CD14-positive monocyte (primary cell): Measurements from ENCODE around the gene NDE1. TPM values are rescaled to one million over a fixed set of nuclear protein-coding genes. Genes with fewer than 3 reads are reported as not detected.
A peak's percentile ranks its signal among the peaks of the same experiment; 100 is the strongest.

Experiments used
- DNase-seq, 3 donors: peaks; one replicate each; pipeline ENCODE4 v3.0.0-alpha.2; 2011 to 2022
- H2AFZ ChIP-seq: 2 replicates; pipeline ENCODE4 v1.6.0; 2012; ENCODE audit warnings: mild to moderate bottlenecking, low read depth, low read length, inconsistent platforms; ENCODE audit not compliant: insufficient read depth, poor library complexity, severe bottlenecking
- H3K27ac ChIP-seq, 2 donors: 1 replicate in 1 of 2; 2 replicates in 1 of 2; pipeline ENCODE4 v1.5.1; 2012 to 2013; ENCODE audit warnings: low read length in 2 of 2, control low read depth in 1 of 2, inconsistent platforms in 1 of 2, low read depth in 1 of 2, mild to moderate bottlenecking in 1 of 2
- H3K27me3 ChIP-seq, 2 donors: one replicate each; pipeline versions ENCODE4 v1.6.0 to v1.6.1; 2011 to 2013; ENCODE audit warnings: low read length in 2 of 2; ENCODE audit not compliant: control insufficient read depth in 2 of 2, insufficient read depth in 2 of 2
- H3K36me3 ChIP-seq, 2 donors: replicated peaks in 1 of 2; 1 replicate in 1 of 2; 2 replicates in 1 of 2; pipeline versions ENCODE4 v1.5.1 to v1.6.1; 2012 to 2013; ENCODE audit warnings: low read length in 2 of 2, control low read depth in 1 of 2, inconsistent platforms in 1 of 2, mild to moderate bottlenecking in 1 of 2; ENCODE audit not compliant: insufficient read depth in 2 of 2, control insufficient read depth in 1 of 2
- H3K4me1 ChIP-seq, 2 donors: 1 replicate in 1 of 2; 2 replicates in 1 of 2; pipeline versions ENCODE4 v1.5.1 to v1.6.1; 2012 to 2013; ENCODE audit warnings: low read length in 2 of 2, control low read depth in 1 of 2, inconsistent platforms in 1 of 2, mild to moderate bottlenecking in 1 of 2, moderate library complexity in 1 of 2; ENCODE audit not compliant: insufficient read depth in 2 of 2, control insufficient read depth in 1 of 2
- H3K4me2 ChIP-seq: replicated peaks from 2 replicates; pipeline ENCODE3; 2012; ENCODE audit warnings: low read length, moderate library complexity, mild to moderate bottlenecking; ENCODE audit not compliant: poor library complexity, severe bottlenecking; ENCODE audit errors: extremely low read depth
- H3K4me3 ChIP-seq, 3 experiments: fragments of 200-600 bp in 1 of 3; sonication (generic) in 1 of 3; replicated peaks in 1 of 3; 1 replicate in 2 of 3; 2 replicates in 1 of 3; pipeline ENCODE4 v1.5.1; 2011 to 2013; ENCODE audit warnings: low read length in 3 of 3, mild to moderate bottlenecking in 3 of 3, control low read depth in 2 of 3, low read depth in 2 of 3, inconsistent platforms in 1 of 3, moderate library complexity in 1 of 3
- H3K79me2 ChIP-seq: 2 replicates; pipeline ENCODE4 v1.6.0; 2012; ENCODE audit warnings: mild to moderate bottlenecking, control low read depth, inconsistent platforms, low read length, moderate library complexity; ENCODE audit not compliant: insufficient read depth
- H3K9ac ChIP-seq: 2 replicates; pipeline ENCODE4 v1.6.0; 2017; ENCODE audit warnings: low read length, mild to moderate bottlenecking; ENCODE audit not compliant: insufficient read depth, poor library complexity, severe bottlenecking
- H3K9me3 ChIP-seq, 2 donors: replicated peaks in 1 of 2; 1 replicate in 1 of 2; 2 replicates in 1 of 2; pipeline versions ENCODE4 v1.5.1 to v1.6.1; 2012 to 2013; ENCODE audit warnings: low read length in 2 of 2, control low read depth in 1 of 2; ENCODE audit not compliant: control insufficient read depth in 1 of 2, insufficient read depth in 1 of 2
- H4K20me1 ChIP-seq: 2 replicates; pipeline ENCODE4 v1.6.0; 2012; ENCODE audit warnings: mild to moderate bottlenecking, low read length, control low read depth, moderate library complexity; ENCODE audit not compliant: insufficient read depth
- H3K27ac Mint-ChIP-seq, 7 donors: one replicate each; pipeline ENCODE4 v1.8.0; 2020; ENCODE audit warnings: mild to moderate bottlenecking in 7 of 7, mixed read lengths in 7 of 7, moderate library complexity in 6 of 7, inconsistent platforms in 2 of 7
- H3K27me3 Mint-ChIP-seq, 3 donors: one replicate each; pipeline ENCODE4 v1.8.0; 2021 to 2022; ENCODE audit warnings: low read depth in 3 of 3, mild to moderate bottlenecking in 3 of 3, mixed read lengths in 3 of 3, moderate library complexity in 3 of 3, inconsistent platforms in 1 of 3
- H3K36me3 Mint-ChIP-seq, 2 donors: one replicate each; pipeline ENCODE4 v1.8.0; 2020; ENCODE audit warnings: mixed read lengths in 2 of 2, inconsistent platforms in 1 of 2, mild to moderate bottlenecking in 1 of 2
- H3K4me1 Mint-ChIP-seq: one replicate; pipeline ENCODE4 v1.8.0; 2020; ENCODE audit warnings: mild to moderate bottlenecking, mixed read lengths
- H3K4me3 Mint-ChIP-seq, 2 donors: one replicate each; pipeline ENCODE4 v1.8.0; 2020; ENCODE audit warnings: mild to moderate bottlenecking in 2 of 2, mixed read lengths in 2 of 2, moderate library complexity in 1 of 2
- H3K9me3 Mint-ChIP-seq, 7 donors: one replicate each; pipeline ENCODE4 v1.8.0; 2020 to 2022; ENCODE audit warnings: mixed read lengths in 7 of 7, mild to moderate bottlenecking in 6 of 7, moderate library complexity in 6 of 7, inconsistent platforms in 2 of 7
- WGBS: methylation state at CpG from one replicate; pipeline ENCODE4 v1.1.5; 2013; ENCODE audit warnings: missing lambda C conversion rate; ENCODE audit not compliant: insufficient coverage; 5-methylcytosine and 5-hydroxymethylcytosine counted together
- intact Hi-C, 2 donors: fragments of 100-400 bp; cut with micrococcal nuclease; formaldehyde crosslinking; loops; one replicate each; pipeline versions ENCODE4 v1.15.0 to v1.15.1; 2023
- polyA plus RNA-seq, 3 donors: library from polyadenylated mRNA; depleted of rRNA in 1 of 3; unstranded in 2 of 3; stranded (reverse) in 1 of 3; fragments of 300-500 nt in 2 of 3; fragments of >200 nt in 1 of 3; fragmentation: Illumina TruSeq in 2 of 3; gene quantifications; 1 replicate in 2 of 3; 2 replicates in 1 of 3; pipeline ENCODE4 v1.2.3, GENCODE V29; 2012 to 2021
- TF ChIP-seq, protein P1 (sequence below): fragments of 200-600 bp; IDR thresholded peaks from one replicate; pipeline ENCODE4 v1.8.0; 2022; ENCODE audit warnings: antibody characterized with exemption, mild to moderate bottlenecking

The NDE1 gene
- polyA plus RNA-seq, 3 donors: 26.0 to 47.8 (median 28.0) TPM

DNA sequence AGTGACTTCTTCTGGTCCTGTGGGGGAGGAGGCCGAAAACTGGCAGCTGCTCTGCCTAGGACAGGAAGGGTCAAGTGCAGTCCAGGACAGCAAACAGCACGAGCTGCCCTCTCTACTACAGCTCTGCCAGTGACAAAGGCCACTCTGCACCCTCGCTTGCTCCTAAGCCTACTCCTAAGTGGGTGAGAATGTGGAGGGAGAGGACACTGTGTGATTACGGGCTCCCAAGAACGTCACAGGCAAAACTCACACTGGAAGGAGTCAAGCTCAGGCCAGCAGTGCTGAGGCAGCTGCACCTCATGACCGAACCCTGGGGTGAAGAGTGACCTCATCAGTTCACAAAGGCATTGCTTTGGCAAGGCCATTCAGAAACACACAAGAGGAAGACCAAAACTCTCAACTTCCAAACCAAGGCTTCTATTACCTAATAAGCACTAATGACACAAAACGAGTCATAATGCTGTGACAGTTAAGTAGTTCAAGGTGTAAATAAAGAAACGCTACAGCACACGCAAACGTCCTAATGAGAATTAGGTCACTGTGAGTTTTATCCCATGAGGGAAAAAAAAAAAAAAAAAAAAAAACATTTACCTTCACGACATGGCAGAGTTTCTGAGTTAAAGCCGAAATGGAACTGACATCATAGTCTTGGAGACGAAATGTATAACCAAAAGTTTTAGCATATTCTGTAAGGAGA is 42.2 kb upstream of the NDE1 start:
- H3K27me3 ChIP-seq: no peaks in the 10 kb centered on the region
- H3K4me1 ChIP-seq: peaks cover 17 to 23% of the 10 kb centered on the region in 2 donors
- H4K20me1 ChIP-seq: no peaks in the 10 kb centered on the region
- Mint-ChIP-seq H3K27ac (peak overlapping the region; percentile 84 to 96 (median 92)), H3K36me3 (peaks cover 95 to 99% of the 10 kb centered on the region in 2 donors), H3K4me1 (peaks cover 23% of the 10 kb centered on the region), H3K27me3 (no peaks in the 10 kb centered on the region), H3K9me3 (peaks cover 0 to 1% (median 0%) of the 10 kb centered on the region in 7 donors), H3K4me3 (peak overlapping the region in 1 of 2 donors; percentile 17)
- TF ChIP-seq, protein P1, sequence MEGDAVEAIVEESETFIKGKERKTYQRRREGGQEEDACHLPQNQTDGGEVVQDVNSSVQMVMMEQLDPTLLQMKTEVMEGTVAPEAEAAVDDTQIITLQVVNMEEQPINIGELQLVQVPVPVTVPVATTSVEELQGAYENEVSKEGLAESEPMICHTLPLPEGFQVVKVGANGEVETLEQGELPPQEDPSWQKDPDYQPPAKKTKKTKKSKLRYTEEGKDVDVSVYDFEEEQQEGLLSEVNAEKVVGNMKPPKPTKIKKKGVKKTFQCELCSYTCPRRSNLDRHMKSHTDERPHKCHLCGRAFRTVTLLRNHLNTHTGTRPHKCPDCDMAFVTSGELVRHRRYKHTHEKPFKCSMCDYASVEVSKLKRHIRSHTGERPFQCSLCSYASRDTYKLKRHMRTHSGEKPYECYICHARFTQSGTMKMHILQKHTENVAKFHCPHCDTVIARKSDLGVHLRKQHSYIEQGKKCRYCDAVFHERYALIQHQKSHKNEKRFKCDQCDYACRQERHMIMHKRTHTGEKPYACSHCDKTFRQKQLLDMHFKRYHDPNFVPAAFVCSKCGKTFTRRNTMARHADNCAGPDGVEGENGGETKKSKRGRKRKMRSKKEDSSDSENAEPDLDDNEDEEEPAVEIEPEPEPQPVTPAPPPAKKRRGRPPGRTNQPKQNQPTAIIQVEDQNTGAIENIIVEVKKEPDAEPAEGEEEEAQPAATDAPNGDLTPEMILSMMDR: no peak
- no peak overlapping the region for H3K4me3 ChIP-seq
- intact Hi-C loops: no loop called here
- peak; percentile 80 to 84 (median 81) for DNase-seq
- peaks cover 94 to 100% of the 10 kb centered on the region in 2 donors for H3K36me3 ChIP-seq
- H3K79me2 ChIP-seq: peaks cover 4% of the 10 kb centered on the region
- WGBS: 91% methylated on average over 4 of the region's 13 CpGs
- H3K27ac ChIP-seq: peak overlapping the region; percentile 78 to 84
- H2AFZ ChIP-seq: no peak overlapping the region
- no peak overlapping the region for H3K9ac ChIP-seq
- H3K4me2 ChIP-seq: no peak overlapping the region
- H3K9me3 ChIP-seq: no peaks in the 10 kb centered on the region

DNA sequence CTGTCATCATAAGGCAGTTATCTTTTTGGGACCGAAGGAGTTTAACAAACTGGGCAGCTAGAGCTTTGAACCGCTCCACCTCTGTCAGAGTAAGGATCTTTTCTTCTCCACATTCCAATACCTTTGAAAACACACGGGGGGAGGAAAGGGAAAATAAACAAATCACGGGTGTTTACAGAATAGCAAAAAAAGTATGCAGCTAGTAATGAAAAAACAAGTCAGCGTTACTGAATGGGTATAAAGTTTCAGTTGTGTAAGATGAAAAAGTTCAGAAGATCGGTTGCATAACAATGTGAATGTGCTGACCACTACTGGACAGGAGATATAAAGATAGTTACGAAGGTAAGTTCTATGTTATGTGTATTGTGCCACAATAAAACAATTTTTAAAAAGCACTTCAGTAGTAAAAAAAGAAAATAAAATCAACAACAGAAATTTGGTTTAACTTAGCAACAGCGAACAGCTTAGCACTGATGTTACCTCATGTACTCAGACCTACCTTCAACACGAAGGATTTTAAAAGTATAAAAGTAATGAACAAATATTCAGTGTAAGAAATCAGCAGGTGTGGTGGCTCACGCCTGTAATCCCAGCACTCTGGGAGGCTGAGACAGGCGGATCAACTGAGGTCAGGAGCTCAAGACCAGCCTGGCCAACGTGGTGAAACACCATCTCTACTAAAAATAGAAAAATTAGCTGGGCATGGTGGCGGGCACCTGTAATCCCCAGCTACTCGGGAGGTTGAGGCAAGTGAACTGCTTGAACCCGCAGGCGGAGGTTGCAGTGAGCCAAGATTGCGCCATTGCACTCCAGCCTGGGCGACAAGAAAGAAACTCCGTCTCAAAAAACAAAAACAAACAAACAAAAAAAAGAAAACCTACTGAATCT is 41.4 kb upstream of the NDE1 start:
- no peaks in the 10 kb centered on the region for H3K27me3 ChIP-seq
- Mint-ChIP-seq H3K4me3 (no peak overlapping the region), H3K9me3 (peaks cover 0 to 1% (median 0%) of the 10 kb centered on the region in 7 donors), H3K27me3 (no peaks in the 10 kb centered on the region), H3K36me3 (peaks cover 91 to 98% of the 10 kb centered on the region in 2 donors), H3K27ac (peak overlapping the region; percentile 83 to 96 (median 92)), H3K4me1 (peaks cover 23% of the 10 kb centered on the region)
- peaks cover 4% of the 10 kb centered on the region for H3K79me2 ChIP-seq
- H3K36me3 ChIP-seq: peaks cover 92 to 98% of the 10 kb centered on the region in 2 donors
- DNase-seq: no peak
- TF ChIP-seq, protein P1: no peak
- H4K20me1 ChIP-seq: no peaks in the 10 kb centered on the region
- peak overlapping the region; percentile 9 to 84 for H3K27ac ChIP-seq
- H3K4me1 ChIP-seq: peaks cover 17 to 23% of the 10 kb centered on the region in 2 donors
- H3K4me3 ChIP-seq: no peak overlapping the region
- no peak overlapping the region for H2AFZ ChIP-seq
- intact Hi-C loops: no loop called here
- no peaks in the 10 kb centered on the region for H3K9me3 ChIP-seq
- 100% methylated on average over 3 of the region's 19 CpGs for WGBS
- H3K4me2 ChIP-seq: no peak overlapping the region
- H3K9ac ChIP-seq: no peak overlapping the region
